ENCODE measurements around the gene NCEH1.

DNA sequence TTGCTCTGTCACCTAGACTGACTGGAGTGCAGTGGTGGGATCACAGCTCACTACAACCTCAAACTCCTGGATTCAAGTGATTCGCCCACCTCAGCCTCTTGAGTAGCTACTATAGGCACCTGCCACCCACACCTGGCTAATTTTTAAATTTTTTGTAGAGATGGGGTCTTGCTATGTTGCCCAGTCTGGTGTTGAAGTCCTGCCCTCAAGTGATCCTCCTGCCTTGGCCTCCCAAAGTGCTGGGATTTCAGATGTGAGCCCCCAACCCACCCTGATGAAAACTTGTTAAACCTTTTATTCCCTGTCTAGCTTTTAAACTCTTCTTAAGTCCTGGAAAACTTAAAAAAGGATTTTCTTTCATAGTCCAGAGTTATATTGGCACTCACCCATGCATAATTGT lies 42.3 kb upstream of the NCEH1 start:
- TF ChIP-seq, protein P1, sequence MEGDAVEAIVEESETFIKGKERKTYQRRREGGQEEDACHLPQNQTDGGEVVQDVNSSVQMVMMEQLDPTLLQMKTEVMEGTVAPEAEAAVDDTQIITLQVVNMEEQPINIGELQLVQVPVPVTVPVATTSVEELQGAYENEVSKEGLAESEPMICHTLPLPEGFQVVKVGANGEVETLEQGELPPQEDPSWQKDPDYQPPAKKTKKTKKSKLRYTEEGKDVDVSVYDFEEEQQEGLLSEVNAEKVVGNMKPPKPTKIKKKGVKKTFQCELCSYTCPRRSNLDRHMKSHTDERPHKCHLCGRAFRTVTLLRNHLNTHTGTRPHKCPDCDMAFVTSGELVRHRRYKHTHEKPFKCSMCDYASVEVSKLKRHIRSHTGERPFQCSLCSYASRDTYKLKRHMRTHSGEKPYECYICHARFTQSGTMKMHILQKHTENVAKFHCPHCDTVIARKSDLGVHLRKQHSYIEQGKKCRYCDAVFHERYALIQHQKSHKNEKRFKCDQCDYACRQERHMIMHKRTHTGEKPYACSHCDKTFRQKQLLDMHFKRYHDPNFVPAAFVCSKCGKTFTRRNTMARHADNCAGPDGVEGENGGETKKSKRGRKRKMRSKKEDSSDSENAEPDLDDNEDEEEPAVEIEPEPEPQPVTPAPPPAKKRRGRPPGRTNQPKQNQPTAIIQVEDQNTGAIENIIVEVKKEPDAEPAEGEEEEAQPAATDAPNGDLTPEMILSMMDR (IDR thresholded peaks at IDR 0.05; ENCODE audit: low read depth, low read length): no peak
- no peak for TF ChIP-seq MYC (IDR thresholded peaks at IDR 0.05; ENCODE audit: low read depth, low read length)
